Raji (cell line): Measurements from ENCODE around the gene SOX9.

Experiments
- POLR2A ChIP-seq: IDR thresholded peaks from 2 replicates; pipeline ENCODE4 v1.6.1; 2011; ENCODE audit warnings: low read depth, low read length, control low read depth; ENCODE audit not compliant: insufficient read depth

SOX9 gene

GRCh38 chr17:72141336-72141735 is 20.5 kb downstream of the SOX9 start:
- no peak for TF ChIP-seq POLR2A

DNA sequence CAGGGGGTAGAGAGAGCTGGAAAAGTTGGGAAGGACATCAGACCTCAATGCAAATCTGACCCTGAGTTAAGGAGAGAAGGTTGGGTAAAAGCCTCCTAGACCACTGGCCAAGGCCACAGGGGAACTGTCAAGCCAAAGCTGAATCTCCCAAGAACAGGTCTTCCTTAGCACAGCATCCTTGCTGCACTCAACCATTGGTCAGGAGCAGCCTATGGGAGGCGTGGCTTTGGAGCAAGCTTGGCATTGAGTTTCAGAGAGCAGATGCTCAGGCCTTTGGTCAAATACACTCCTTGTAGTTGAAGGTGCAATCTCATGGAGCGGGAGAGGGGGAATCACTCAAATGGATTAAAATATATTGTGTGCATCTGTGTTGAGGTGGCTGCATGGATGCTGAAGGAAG is 21.8 kb downstream of the SOX9 start:
- no peak for TF ChIP-seq POLR2A

- TF ChIP-seq POLR2A = no peak
Measured at GRCh38 chr17:72143245-72143644, 22.4 kb downstream of the SOX9 start.

DNA sequence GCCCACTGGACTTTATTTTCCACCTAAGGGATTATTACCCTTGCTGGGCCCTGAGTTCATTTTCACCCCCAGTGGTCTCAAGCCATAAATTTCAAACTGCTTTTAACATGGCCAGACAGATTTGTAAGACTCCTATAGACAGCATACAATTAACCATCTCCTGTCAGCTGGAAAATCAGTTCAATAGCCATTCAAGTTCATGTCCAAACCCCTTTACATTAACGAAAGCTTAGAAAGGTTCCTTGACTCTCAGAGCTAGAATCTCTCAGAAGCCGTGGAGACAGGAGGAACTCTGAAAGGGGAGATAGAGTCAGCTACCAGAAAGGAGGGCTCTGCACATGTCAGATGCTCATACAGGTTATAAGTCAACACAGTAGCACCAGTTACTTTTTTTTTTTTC is 23.3 kb downstream of the SOX9 start:
- no peak for TF ChIP-seq POLR2A

GRCh38 chr17:72145562-72145961 is 24.7 kb downstream of the SOX9 start:
- no peak for TF ChIP-seq POLR2A

DNA sequence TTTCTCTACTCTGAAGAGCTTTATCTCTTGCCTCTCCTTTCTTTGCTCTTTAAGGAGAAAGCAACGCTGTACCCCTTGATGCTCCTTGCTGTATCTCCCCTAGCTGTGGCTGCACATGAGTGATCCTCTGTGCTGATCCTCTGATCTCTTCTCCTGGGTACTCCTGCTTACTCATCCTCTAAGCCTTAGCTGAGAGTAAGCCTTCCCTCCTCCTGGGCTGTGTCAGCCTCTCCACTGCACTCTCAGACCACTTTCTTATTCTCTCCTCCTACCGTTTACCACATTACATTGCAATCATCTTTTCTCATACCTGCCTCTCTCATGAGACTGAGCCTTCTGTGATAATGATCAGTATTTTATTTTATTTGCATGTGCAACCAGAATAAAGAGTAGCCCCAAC is 25.1 kb downstream of the SOX9 start:
- no peak for TF ChIP-seq POLR2A

- TF ChIP-seq POLR2A = no peak
Measured at GRCh38 chr17:72146371-72146770, 25.6 kb downstream of the SOX9 start.

- TF ChIP-seq POLR2A = no peak
Measured at GRCh38 chr17:72150632-72151460, 30.0 kb downstream of the SOX9 start.

DNA sequence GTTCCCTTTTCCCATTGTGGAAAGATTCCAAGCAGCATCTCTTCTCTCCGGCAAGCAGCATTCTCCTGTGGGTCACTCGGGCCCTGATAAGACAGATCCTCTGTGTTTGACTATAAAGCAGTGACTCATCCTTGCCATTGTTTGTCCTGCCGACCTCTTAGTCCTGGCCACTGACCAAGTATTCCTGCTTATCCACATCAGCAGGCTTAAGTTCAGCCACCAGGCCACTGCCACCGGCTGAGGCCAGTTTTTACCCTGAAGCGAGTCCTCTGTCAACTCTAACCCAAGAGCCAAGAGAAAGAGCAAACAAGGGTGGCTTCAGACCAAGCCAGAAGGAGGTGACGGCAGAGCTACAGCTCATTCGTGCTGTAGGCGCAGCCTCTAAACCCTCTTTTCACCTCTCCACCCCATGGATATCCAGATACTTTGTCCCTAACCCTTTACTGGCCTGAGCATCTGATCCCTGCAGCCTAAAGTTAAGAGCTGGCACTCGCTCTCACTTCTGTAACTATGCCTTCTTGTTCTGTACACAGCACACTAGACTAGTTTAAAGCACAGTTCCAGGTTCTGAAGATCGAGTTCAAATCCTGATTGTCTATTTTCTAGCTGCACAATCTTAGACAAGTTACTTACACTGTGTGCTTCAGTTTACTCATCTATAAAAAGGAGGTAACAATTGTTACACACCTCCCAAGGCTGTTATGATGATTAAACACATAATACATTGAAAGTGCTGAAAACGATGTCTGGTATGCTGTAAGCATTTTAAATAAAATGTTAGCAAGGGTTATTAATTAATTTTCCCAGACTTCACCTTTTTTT is 31.0 kb downstream of the SOX9 start:
- no peak for TF ChIP-seq POLR2A

- no peak for TF ChIP-seq POLR2A
Measured at GRCh38 chr17:72152387-72152929, 31.6 kb downstream of the SOX9 start.

DNA sequence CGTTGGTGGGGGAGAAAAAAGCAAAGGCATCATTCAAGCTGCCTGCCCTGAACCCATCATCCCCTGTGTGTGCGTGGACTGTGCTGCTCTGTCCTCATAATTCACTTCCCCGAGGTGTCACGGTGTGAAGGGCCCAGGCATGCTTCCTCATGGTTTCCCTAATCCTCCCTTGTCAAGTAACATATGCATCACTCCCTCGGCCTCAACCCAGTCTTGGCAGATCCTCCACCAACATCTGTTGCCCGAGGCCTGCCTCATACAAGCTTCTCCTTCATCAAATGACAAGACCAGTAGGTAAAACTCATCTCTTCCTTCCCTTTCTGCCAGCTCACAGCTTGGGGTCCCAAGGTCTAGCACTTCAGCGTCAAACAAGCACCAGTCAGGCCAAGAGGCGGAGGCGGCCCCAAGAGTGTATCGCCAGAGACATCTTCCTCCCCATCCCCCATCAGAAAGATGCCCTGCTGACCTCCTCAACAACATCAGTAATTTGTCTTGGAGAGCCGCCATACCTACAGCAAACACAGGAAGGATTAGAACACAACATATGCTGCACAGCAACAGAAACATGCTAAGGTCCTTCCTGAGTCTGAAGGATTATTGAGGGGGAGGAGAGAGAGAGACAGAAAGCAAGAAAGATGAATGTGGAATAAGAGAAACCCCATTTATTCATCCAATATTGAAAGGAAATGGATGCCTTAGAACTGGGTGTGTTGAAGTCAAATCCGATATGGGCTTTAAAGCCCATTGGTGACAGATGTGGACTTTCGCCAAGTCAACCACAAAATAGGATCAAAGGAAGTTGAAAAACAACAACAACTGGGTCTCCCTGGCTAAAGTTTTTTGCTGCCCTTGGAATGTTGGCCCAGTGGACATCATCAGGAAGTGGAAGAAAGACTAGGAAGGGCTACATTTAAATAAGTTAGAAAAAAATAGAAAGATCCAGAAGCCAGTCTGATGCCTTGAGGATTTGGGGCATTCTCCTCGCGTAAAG is 38.4 kb downstream of the SOX9 start:
- TF ChIP-seq POLR2A = no peak

DNA sequence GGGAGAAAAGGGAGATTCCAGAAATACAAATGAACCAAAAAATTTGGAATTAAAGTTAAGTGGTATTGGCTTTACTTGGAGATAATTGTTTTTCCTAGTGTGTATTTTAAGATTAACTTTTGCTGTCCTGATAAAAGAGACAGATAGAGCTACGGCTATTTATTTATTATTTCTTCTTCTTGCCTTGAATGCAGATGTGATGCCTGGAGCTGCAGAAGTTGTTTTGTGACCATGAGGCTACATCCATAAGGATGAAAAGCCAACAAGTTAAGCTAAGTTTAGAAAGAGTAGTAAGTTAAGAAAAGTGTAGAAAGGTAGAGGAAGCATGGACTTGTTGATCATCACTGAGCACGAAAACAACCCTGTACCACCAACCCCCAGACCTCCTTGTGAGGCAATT is 41.7 kb downstream of the SOX9 start:
- TF ChIP-seq POLR2A = no peak

GRCh38 chr17:72163474-72163873 is 42.7 kb downstream of the SOX9 start:
- TF ChIP-seq POLR2A = no peak

GRCh38 chr17:72164158-72164739 is 43.4 kb downstream of the SOX9 start:
- TF ChIP-seq POLR2A = no peak

DNA sequence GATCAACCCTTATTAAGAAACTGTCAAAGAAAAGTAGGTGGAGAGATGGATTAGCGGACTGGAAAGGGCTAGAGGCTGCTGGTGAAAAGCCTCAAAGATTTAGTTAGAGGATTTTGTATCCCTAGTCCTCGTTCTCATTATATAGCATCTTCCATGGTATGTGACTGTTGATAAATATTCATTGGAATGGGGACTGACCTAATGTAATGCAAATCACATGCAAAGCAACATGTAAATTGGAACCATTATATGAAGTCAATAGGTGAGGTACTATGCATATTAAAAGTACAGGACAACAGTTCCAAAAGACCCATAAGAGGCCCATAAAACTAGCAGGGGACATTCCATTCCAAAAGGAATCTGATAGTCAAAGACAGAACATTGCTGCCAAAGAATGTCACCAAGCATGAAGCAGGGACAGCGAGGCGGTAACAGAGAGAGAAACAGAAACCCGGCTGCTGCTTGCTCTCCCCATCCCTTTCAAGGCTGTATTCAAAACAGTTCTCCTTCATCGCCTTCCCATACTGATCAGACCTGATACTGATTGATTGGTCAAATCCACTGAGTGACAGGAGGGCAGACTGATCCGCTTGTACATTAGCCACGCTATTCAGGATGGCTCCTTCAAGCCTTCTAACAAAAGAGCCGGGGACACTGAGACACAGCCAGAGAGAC is 44.5 kb downstream of the SOX9 start:
- no peak for TF ChIP-seq POLR2A
